Osteoblast (primary cell): ENCODE results near the gene SEC61A2. TPM values are rescaled to one million over a fixed set of nuclear protein-coding genes. Genes with fewer than 3 reads are reported as not detected.

Source experiments
- DNase-seq: peaks from one replicate; pipeline ENCODE4 v3.0.0; 2011; ENCODE audit warnings: low spot score, mixed read lengths; ENCODE audit not compliant: insufficient read length; ENCODE audit errors: missing footprints
- H2AFZ ChIP-seq: 2 replicates; pipeline ENCODE4 v1.6.0; 2011; ENCODE audit warnings: mild to moderate bottlenecking, low read length
- H3K27ac ChIP-seq: 2 replicates; pipeline ENCODE4 v1.5.1; 2011; ENCODE audit warnings: mild to moderate bottlenecking, low read depth, low read length, moderate library complexity
- H3K27me3 ChIP-seq: 2 replicates; pipeline ENCODE4 v1.6.0; 2012; ENCODE audit warnings: mild to moderate bottlenecking, control low read depth, inconsistent platforms, low read length, moderate library complexity; ENCODE audit not compliant: insufficient read depth
- H3K36me3 ChIP-seq: 2 replicates; pipeline ENCODE4 v1.5.1; 2011; ENCODE audit warnings: mild to moderate bottlenecking, low read length, control low read depth, moderate library complexity; ENCODE audit not compliant: insufficient read depth
- H3K4me1 ChIP-seq: 2 replicates; pipeline ENCODE4 v1.5.1; 2011; ENCODE audit warnings: mild to moderate bottlenecking, low read length, control low read depth, moderate library complexity; ENCODE audit not compliant: insufficient read depth
- H3K4me2 ChIP-seq: 2 replicates; pipeline ENCODE4 v1.6.0; 2011; ENCODE audit warnings: mild to moderate bottlenecking, low read length; ENCODE audit not compliant: insufficient read depth
- H3K4me3 ChIP-seq: fragments of 200-600 bp; sonication (generic); 3 replicates; pipeline ENCODE4 v1.5.1; 2012; ENCODE audit warnings: mild to moderate bottlenecking, low read length, inconsistent platforms; ENCODE audit not compliant: insufficient read depth
- H3K79me2 ChIP-seq: 2 replicates; pipeline ENCODE4 v1.6.0; 2012; ENCODE audit warnings: mild to moderate bottlenecking, low read length, control low read depth, inconsistent platforms; ENCODE audit not compliant: insufficient read depth
- H3K9me3 ChIP-seq: 2 replicates; pipeline ENCODE4 v1.5.1; 2011; ENCODE audit warnings: low read depth, low read length, control low read depth
- H4K20me1 ChIP-seq: 2 replicates; pipeline ENCODE4 v1.6.0; 2012; ENCODE audit warnings: mild to moderate bottlenecking, low read length, control low read depth; ENCODE audit not compliant: insufficient read depth
- total RNA-seq: library from RNA; depleted of rRNA; stranded (reverse); fragments of >200 nt; gene quantifications from 2 replicates; pipeline ENCODE4 v1.2.3, GENCODE V29; 2012
- TF ChIP-seq, protein P1 (sequence below): IDR thresholded peaks from 2 replicates; pipeline ENCODE4 v1.5.1; 2011; ENCODE audit warnings: mild to moderate bottlenecking, low read depth, low read length, moderate library complexity; ENCODE audit errors: extremely low read depth

SEC61A2 gene
- total RNA-seq, 1 donor = 9.4 TPM

- no peaks in the 10 kb centered on the region for H3K4me1 ChIP-seq
These were observed 15.8 kb upstream of the SEC61A2 start for GRCh38 chr10:12113627-12114026.

GRCh38 chr10:12121673-12122072, 7.8 kb upstream of the SEC61A2 start:
- Histone ChIP-seq H3K4me2 (no peak overlapping the region), H3K27me3 (no peaks in the 10 kb centered on the region), H3K9me3 (no peaks in the 10 kb centered on the region), H3K4me1 (no peaks in the 10 kb centered on the region), H3K36me3 (peaks cover 2% of the 10 kb centered on the region), H4K20me1 (no peaks in the 10 kb centered on the region), H3K4me3 (no peak overlapping the region), H3K79me2 (no peaks in the 10 kb centered on the region), H3K27ac (no peak overlapping the region), H2AFZ (no peak overlapping the region)
- DNase-seq = no peak
- TF ChIP-seq, protein P1, sequence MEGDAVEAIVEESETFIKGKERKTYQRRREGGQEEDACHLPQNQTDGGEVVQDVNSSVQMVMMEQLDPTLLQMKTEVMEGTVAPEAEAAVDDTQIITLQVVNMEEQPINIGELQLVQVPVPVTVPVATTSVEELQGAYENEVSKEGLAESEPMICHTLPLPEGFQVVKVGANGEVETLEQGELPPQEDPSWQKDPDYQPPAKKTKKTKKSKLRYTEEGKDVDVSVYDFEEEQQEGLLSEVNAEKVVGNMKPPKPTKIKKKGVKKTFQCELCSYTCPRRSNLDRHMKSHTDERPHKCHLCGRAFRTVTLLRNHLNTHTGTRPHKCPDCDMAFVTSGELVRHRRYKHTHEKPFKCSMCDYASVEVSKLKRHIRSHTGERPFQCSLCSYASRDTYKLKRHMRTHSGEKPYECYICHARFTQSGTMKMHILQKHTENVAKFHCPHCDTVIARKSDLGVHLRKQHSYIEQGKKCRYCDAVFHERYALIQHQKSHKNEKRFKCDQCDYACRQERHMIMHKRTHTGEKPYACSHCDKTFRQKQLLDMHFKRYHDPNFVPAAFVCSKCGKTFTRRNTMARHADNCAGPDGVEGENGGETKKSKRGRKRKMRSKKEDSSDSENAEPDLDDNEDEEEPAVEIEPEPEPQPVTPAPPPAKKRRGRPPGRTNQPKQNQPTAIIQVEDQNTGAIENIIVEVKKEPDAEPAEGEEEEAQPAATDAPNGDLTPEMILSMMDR = no peak

More at GRCh38 chr10:12113627-12114026, 15.8 kb upstream of the SEC61A2 start:
- Histone ChIP-seq H3K27ac (no peak overlapping the region), H3K36me3 (peaks cover 13% of the 10 kb centered on the region), H3K4me2 (no peak overlapping the region), H3K9me3 (no peaks in the 10 kb centered on the region), H4K20me1 (no peaks in the 10 kb centered on the region), H3K79me2 (no peaks in the 10 kb centered on the region), H3K27me3 (no peaks in the 10 kb centered on the region), H2AFZ (no peak overlapping the region), H3K4me3 (no peak overlapping the region)
- TF ChIP-seq, protein P1 = no peak
- no peak for DNase-seq

DNA sequence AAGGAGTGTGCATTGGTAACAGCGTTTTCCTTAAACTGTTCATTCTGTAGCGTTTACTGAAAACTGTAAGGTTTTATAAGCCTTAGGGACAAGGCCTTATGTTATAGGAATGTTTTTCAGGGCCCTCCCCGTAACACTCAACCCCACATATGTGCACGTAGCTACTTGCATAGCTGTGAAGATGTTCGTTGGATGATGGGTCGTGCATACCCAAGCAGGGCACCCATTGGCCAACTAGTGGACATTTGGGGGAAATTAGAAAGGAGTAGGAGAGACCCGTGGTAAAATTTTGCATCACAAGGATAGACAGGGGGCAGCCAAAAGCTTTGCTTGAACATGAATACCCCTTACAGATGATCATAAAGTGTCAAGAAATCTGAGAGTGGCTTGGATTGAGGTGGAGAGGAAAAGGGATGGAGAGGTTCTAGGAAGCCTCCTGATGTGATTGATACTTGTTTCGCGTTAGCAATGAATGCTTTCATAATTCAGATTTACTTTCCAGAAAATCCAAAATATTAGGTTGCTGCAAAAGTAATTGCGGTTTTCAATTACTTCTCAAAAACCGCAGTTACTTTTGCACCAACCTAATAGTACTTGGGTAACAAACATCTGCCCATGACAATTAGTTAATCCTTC, 878 bp downstream of the SEC61A2 start:
- no peaks in the 10 kb centered on the region for H3K9me3 ChIP-seq
- H2AFZ ChIP-seq = peak overlapping the region; percentile 97
- H3K4me3 ChIP-seq = peak overlapping the region; percentile 90
- peaks cover 7% of the 10 kb centered on the region for H3K4me1 ChIP-seq
- peaks cover 10% of the 10 kb centered on the region for H3K36me3 ChIP-seq
- H3K27ac ChIP-seq = peak overlapping the region; percentile 83
- TF ChIP-seq, protein P1 = peak; percentile 74
- peaks cover 14% of the 10 kb centered on the region for H4K20me1 ChIP-seq
- peak; percentile 94 for DNase-seq
- H3K27me3 ChIP-seq = no peaks in the 10 kb centered on the region
- H3K79me2 ChIP-seq = peaks cover 34% of the 10 kb centered on the region
- H3K4me2 ChIP-seq = peak overlapping the region; percentile 100

DNA sequence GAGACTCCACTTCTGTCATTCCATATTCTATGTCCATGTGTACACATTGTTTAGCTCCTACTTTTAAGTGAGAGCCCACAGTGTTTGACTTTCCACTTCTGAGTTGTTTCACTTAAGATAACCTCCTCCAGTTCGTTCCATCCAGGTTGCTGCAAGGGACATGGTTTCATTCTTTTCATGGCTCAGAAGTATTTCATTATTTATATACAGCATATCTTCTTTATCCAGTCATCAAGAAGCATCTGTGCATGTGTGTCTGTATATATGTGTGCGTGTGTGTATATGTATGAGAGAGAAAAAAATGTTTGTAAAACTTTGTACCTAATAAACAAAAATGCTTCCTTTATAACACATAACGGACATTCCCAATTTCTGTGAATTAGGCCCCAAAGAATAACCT, 6.2 kb downstream of the SEC61A2 start:
- no peak overlapping the region for H2AFZ ChIP-seq
- H3K4me3 ChIP-seq = no peak overlapping the region
- H3K27me3 ChIP-seq = no peaks in the 10 kb centered on the region
- H4K20me1 ChIP-seq = peaks cover 7% of the 10 kb centered on the region
- no peaks in the 10 kb centered on the region for H3K9me3 ChIP-seq
- H3K4me1 ChIP-seq = peaks cover under 1% of the 10 kb centered on the region
- H3K79me2 ChIP-seq = peaks cover 22% of the 10 kb centered on the region
- DNase-seq = no peak
- H3K4me2 ChIP-seq = no peak overlapping the region
- H3K36me3 ChIP-seq = peaks cover 40% of the 10 kb centered on the region
- TF ChIP-seq, protein P1 = no peak
- H3K27ac ChIP-seq = no peak overlapping the region
